DND-41 (cell line): ENCODE results near the gene ZC3H10.

Experiments
- ATAC-seq: fragments of 200-7000 bp; cut with Tn5 transposase; 3 replicates; pipeline ENCODE4 v1.9.1; 2021; ENCODE audit warnings: low read depth; ENCODE audit not compliant: insufficient read depth
- DNase-seq: peaks from one replicate; pipeline ENCODE4 v3.0.0-alpha.2; 2020
- H2AFZ ChIP-seq: 2 replicates; pipeline ENCODE4 v1.6.0; 2012; ENCODE audit warnings: low read depth, low read length
- H3K27ac ChIP-seq: 2 replicates; pipeline ENCODE4 v1.5.1; 2012; ENCODE audit warnings: low read length, inconsistent platforms
- H3K27me3 ChIP-seq: fragments of 200-600 bp; sonication (generic); 2 replicates; pipeline ENCODE4 v1.6.0; 2012; ENCODE audit warnings: low read length, mild to moderate bottlenecking, inconsistent platforms; ENCODE audit not compliant: insufficient read depth, poor library complexity
- H3K36me3 ChIP-seq: 2 replicates; pipeline ENCODE4 v1.5.1; 2012; ENCODE audit warnings: low read length, inconsistent platforms; ENCODE audit not compliant: insufficient read depth
- H3K4me1 ChIP-seq: 2 replicates; pipeline ENCODE4 v1.5.1; 2012; ENCODE audit warnings: mild to moderate bottlenecking, low read length; ENCODE audit not compliant: insufficient read depth
- H3K4me2 ChIP-seq: 2 replicates; pipeline ENCODE4 v1.6.0; 2012; ENCODE audit warnings: mild to moderate bottlenecking, moderate library complexity, low read length, inconsistent platforms; ENCODE audit not compliant: insufficient read depth
- H3K4me3 ChIP-seq, 2 experiments: fragments of 200-600 bp in 1 of 2; shearing (Covaris generic) in 1 of 2; 2 replicates each; pipeline ENCODE4 v1.5.1; 2012 to 2016; ENCODE audit warnings: inconsistent platforms in 2 of 2, low read length in 2 of 2, mild to moderate bottlenecking in 2 of 2, low read depth in 1 of 2, moderate library complexity in 1 of 2
- H3K79me2 ChIP-seq: 2 replicates; pipeline ENCODE4 v1.6.0; 2012; ENCODE audit warnings: low read length, inconsistent platforms; ENCODE audit not compliant: insufficient read depth
- H3K9ac ChIP-seq: 2 replicates; pipeline ENCODE4 v1.6.0; 2012; ENCODE audit warnings: low read depth, mild to moderate bottlenecking, inconsistent platforms, low read length, moderate library complexity
- H3K9me3 ChIP-seq: 2 replicates; pipeline ENCODE4 v1.5.1; 2012; ENCODE audit warnings: low read length, moderate library complexity, mild to moderate bottlenecking, inconsistent platforms; ENCODE audit not compliant: insufficient read depth, severe bottlenecking
- H4K20me1 ChIP-seq: 2 replicates; pipeline ENCODE4 v1.6.0; 2012; ENCODE audit warnings: low read length; ENCODE audit not compliant: insufficient read depth
- EZH2 ChIP-seq: IDR thresholded peaks from 3 replicates; pipeline ENCODE4 v1.6.1; 2012; ENCODE audit warnings: borderline replicate concordance, low read depth, mild to moderate bottlenecking, moderate library complexity, low read length, inconsistent platforms; ENCODE audit not compliant: severe bottlenecking
- TF ChIP-seq, protein P1 (sequence below): IDR thresholded peaks from 2 replicates; pipeline ENCODE4 v1.5.1; 2012; ENCODE audit warnings: borderline replicate concordance, low read length, moderate library complexity, mild to moderate bottlenecking; ENCODE audit not compliant: poor library complexity, severe bottlenecking; ENCODE audit errors: extremely low read depth

Gene ZC3H10

GRCh38 chr12:56110571-56110970 is 7.5 kb upstream of the ZC3H10 start:
- peaks cover 25% of the 10 kb centered on the region for H3K4me1 ChIP-seq
- no peaks in the 10 kb centered on the region for H3K9me3 ChIP-seq
- H3K4me2 ChIP-seq: no peak overlapping the region
- H2AFZ ChIP-seq: no peak overlapping the region
- ATAC-seq: no peak
- peaks cover 32% of the 10 kb centered on the region for H3K79me2 ChIP-seq
- no peak for DNase-seq
- H3K27ac ChIP-seq: no peak overlapping the region
- H3K4me3 ChIP-seq: no peak overlapping the region
- no peak overlapping the region for H3K9ac ChIP-seq
- H3K36me3 ChIP-seq: peaks cover 84% of the 10 kb centered on the region
- no peaks in the 10 kb centered on the region for H3K27me3 ChIP-seq
- peaks cover 21% of the 10 kb centered on the region; the same call in 1 of the 2 replicates for H4K20me1 ChIP-seq
- TF ChIP-seq EZH2: no peak
- TF ChIP-seq, protein P1, sequence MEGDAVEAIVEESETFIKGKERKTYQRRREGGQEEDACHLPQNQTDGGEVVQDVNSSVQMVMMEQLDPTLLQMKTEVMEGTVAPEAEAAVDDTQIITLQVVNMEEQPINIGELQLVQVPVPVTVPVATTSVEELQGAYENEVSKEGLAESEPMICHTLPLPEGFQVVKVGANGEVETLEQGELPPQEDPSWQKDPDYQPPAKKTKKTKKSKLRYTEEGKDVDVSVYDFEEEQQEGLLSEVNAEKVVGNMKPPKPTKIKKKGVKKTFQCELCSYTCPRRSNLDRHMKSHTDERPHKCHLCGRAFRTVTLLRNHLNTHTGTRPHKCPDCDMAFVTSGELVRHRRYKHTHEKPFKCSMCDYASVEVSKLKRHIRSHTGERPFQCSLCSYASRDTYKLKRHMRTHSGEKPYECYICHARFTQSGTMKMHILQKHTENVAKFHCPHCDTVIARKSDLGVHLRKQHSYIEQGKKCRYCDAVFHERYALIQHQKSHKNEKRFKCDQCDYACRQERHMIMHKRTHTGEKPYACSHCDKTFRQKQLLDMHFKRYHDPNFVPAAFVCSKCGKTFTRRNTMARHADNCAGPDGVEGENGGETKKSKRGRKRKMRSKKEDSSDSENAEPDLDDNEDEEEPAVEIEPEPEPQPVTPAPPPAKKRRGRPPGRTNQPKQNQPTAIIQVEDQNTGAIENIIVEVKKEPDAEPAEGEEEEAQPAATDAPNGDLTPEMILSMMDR: no peak

GRCh38 chr12:56114084-56114483 is 4.0 kb upstream of the ZC3H10 start:
- TF ChIP-seq, protein P1: no peak
- TF ChIP-seq EZH2: no peak
- peaks cover 24% of the 10 kb centered on the region for H3K79me2 ChIP-seq

GRCh38 chr12:56115329-56115728 is 2.7 kb upstream of the ZC3H10 start:
- Histone ChIP-seq H3K4me1 (peaks cover 37% of the 10 kb centered on the region), H3K9me3 (no peaks in the 10 kb centered on the region), H3K4me3 (peak overlapping the region in 1 of 2 experiments; percentile 68; a peak in 2 of 4 replicates), H3K9ac (peak overlapping the region; percentile 78), H3K27ac (peak overlapping the region; percentile 91), H3K79me2 (peaks cover 34% of the 10 kb centered on the region), H3K27me3 (no peaks in the 10 kb centered on the region), H3K36me3 (peaks cover 57% of the 10 kb centered on the region), H4K20me1 (0 out of 2 replicates have a peak, but pooled peaks cover 2% of the 10 kb centered on the region), H2AFZ (peak overlapping the region; percentile 90), H3K4me2 (peak overlapping the region; percentile 97)
- no peak for DNase-seq
- ATAC-seq: no peak
- TF ChIP-seq, protein P1: no peak

More at GRCh38 chr12:56114084-56114483, 4.0 kb upstream of the ZC3H10 start:
- Histone ChIP-seq H2AFZ (no peak overlapping the region), H3K9ac (no peak overlapping the region), H3K4me1 (peaks cover 24% of the 10 kb centered on the region), H3K9me3 (no peaks in the 10 kb centered on the region), H3K4me3 (no peak overlapping the region), H3K27me3 (no peaks in the 10 kb centered on the region), H3K27ac (no peak overlapping the region; the same call in 1 of the 2 replicates), H3K36me3 (peaks cover 60% of the 10 kb centered on the region), H4K20me1 (0 out of 2 replicates have a peak, but pooled peaks cover 2% of the 10 kb centered on the region), H3K4me2 (no peak overlapping the region)
- DNase-seq (no peak), ATAC-seq (no peak)
